Measurements from ENCODE around the gene SNX30.

SNX30 gene

GRCh38 chr9:112873773-112874405 lies 123.3 kb downstream of the SNX30 start:
- H3K4me1 ChIP-seq (ENCODE audit: insufficient read depth, low read length) = no peaks in the 10 kb centered on the region
- no peak overlapping the region for H3K4me2 ChIP-seq (ENCODE audit: insufficient read depth, low read length)
- no peak for DNase-seq
- no peaks in the 10 kb centered on the region for H3K27me3 ChIP-seq (ENCODE audit: insufficient read depth, low read length, poor library complexity)
- no peaks in the 10 kb centered on the region for H3K9me3 ChIP-seq (ENCODE audit: insufficient read depth, low read length, severe bottlenecking)
- H3K4me3 ChIP-seq (ENCODE audit: low read depth in 1 of 2, low read length in 2 of 2) = no peak overlapping the region
- no peak for TF ChIP-seq EZH2 (IDR thresholded peaks at IDR 0.05; ENCODE audit: borderline replicate concordance, low read depth, low read length, severe bottlenecking)
- TF ChIP-seq CTCF (IDR thresholded peaks at IDR 0.05; ENCODE audit: borderline replicate concordance, extremely low read depth, low read length, poor library complexity, severe bottlenecking) = no peak
- ATAC-seq (ENCODE audit: insufficient read depth, low read depth) = no peak
- no peak overlapping the region for H2AFZ ChIP-seq (ENCODE audit: low read depth, low read length)
- no peaks in the 10 kb centered on the region for H3K79me2 ChIP-seq (ENCODE audit: insufficient read depth, low read length)
- no peaks in the 10 kb centered on the region for H3K36me3 ChIP-seq (ENCODE audit: insufficient read depth, low read length)
- H4K20me1 ChIP-seq (ENCODE audit: insufficient read depth, low read length) = no peaks in the 10 kb centered on the region
- H3K9ac ChIP-seq (ENCODE audit: low read depth, low read length) = no peak overlapping the region
- no peak overlapping the region for H3K27ac ChIP-seq (ENCODE audit: low read length)

DNA sequence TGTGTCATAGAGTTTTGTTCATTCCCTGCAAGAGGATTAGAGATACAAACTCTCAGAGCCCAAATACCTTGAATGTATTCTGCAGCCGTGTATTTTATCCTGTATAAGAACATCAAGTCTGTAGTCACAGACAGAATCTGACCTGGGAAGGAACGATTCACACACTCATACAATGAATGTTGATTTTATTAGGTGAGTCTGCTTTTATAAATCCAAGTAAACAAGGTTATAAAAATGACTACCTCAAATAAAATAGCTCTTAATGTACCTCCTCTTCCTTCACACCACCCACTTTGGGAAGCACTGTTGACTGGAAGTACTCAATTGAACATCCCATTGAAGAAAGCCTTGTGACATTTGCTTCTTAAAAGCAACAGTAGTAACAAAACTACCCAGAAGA lies 128.2 kb downstream of the SNX30 start:
- H3K4me3 ChIP-seq (ENCODE audit: low read depth in 1 of 2, low read length in 2 of 2) = no peak overlapping the region
- H3K9me3 ChIP-seq (ENCODE audit: insufficient read depth, low read length, severe bottlenecking) = no peaks in the 10 kb centered on the region
- H3K9ac ChIP-seq (ENCODE audit: low read depth, low read length) = no peak overlapping the region
- DNase-seq (no peak), ATAC-seq (ENCODE audit: insufficient read depth, low read depth) (no peak)
- H3K27me3 ChIP-seq (ENCODE audit: insufficient read depth, low read length, poor library complexity) = no peaks in the 10 kb centered on the region
- H3K4me2 ChIP-seq (ENCODE audit: insufficient read depth, low read length) = no peak overlapping the region
- H3K79me2 ChIP-seq (ENCODE audit: insufficient read depth, low read length) = no peaks in the 10 kb centered on the region
- H2AFZ ChIP-seq (ENCODE audit: low read depth, low read length) = no peak overlapping the region
- no peaks in the 10 kb centered on the region for H4K20me1 ChIP-seq (ENCODE audit: insufficient read depth, low read length)
- no peaks in the 10 kb centered on the region for H3K36me3 ChIP-seq (ENCODE audit: insufficient read depth, low read length)
- H3K4me1 ChIP-seq (ENCODE audit: insufficient read depth, low read length) = no peaks in the 10 kb centered on the region
- no peak overlapping the region for H3K27ac ChIP-seq (ENCODE audit: low read length)
- no peak for TF ChIP-seq EZH2 (IDR thresholded peaks at IDR 0.05; ENCODE audit: borderline replicate concordance, low read depth, low read length, severe bottlenecking)
- TF ChIP-seq CTCF (IDR thresholded peaks at IDR 0.05; ENCODE audit: borderline replicate concordance, extremely low read depth, low read length, poor library complexity, severe bottlenecking) = no peak

DNA sequence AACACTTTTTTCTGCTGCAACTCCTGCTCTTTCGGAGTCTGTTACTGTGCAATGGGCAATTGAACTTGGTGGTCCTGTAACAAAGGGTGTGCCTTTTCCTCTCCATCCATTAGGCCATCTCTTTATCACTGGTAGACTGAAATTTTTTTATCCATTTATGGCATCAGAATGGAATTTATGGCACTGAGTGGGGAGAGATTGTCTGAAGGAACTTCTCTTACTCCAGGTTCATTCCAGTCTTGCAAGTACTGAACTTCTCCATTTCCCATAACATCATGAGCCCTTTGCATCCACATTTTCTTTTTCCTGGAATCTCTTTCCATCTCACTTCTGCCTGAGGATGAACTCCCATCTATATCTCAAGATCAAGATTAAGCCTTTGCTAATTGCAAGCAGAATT lies 130.1 kb downstream of the SNX30 start:
- no peak for ATAC-seq (ENCODE audit: insufficient read depth, low read depth)
- H3K4me1 ChIP-seq (ENCODE audit: insufficient read depth, low read length) = no peaks in the 10 kb centered on the region

More for the DNA sequence above, 130.1 kb downstream of the SNX30 start:
- Histone ChIP-seq H3K4me2 (ENCODE audit: insufficient read depth, low read length) (no peak overlapping the region), H2AFZ (ENCODE audit: low read depth, low read length) (no peak overlapping the region), H3K4me3 (ENCODE audit: low read depth in 1 of 2, low read length in 2 of 2) (no peak overlapping the region), H3K9me3 (ENCODE audit: insufficient read depth, low read length, severe bottlenecking) (no peaks in the 10 kb centered on the region), H3K79me2 (ENCODE audit: insufficient read depth, low read length) (no peaks in the 10 kb centered on the region), H3K27ac (ENCODE audit: low read length) (no peak overlapping the region), H3K9ac (ENCODE audit: low read depth, low read length) (no peak overlapping the region), H3K36me3 (ENCODE audit: insufficient read depth, low read length) (no peaks in the 10 kb centered on the region), H3K27me3 (ENCODE audit: insufficient read depth, low read length, poor library complexity) (no peaks in the 10 kb centered on the region), H4K20me1 (ENCODE audit: insufficient read depth, low read length) (no peaks in the 10 kb centered on the region)
- TF ChIP-seq EZH2 (IDR thresholded peaks at IDR 0.05; ENCODE audit: borderline replicate concordance, low read depth, low read length, severe bottlenecking) (no peak), CTCF (IDR thresholded peaks at IDR 0.05; ENCODE audit: borderline replicate concordance, extremely low read depth, low read length, poor library complexity, severe bottlenecking) (no peak)
- DNase-seq = no peak
